ENCODE measurements around the gene LMO3. TPM values are rescaled to one million over a fixed set of nuclear protein-coding genes. Genes with fewer than 3 reads are reported as not detected.

Gene LMO3
- not detected in 5 replicates for total RNA-seq (2022; extraction: Qiagen RNA extraction; ENCODE audit: low read depth)

DNA sequence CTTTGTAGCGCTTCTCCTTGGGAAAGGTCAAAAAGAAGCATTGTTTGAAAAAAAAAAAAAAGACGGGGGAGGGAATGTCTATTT is at the start of gene LMO3:
LMO3 (minus strand) TSS at position 46 of the 84 bp plus-strand sequence. CDS start 5,302 bp downstream, outside the sequence.

Measured in A549 treated with ZK216348 at 1 μM for 4 hours (cell line).